Neutrophil (primary cell): Measurements from ENCODE around the gene EDAR.

ENCODE experiments used
- H3K27ac ChIP-seq: fragments of 200-600 bp; sonication (generic); 2 replicates; pipeline ENCODE4 v1.5.1; 2016; ENCODE audit warnings: mild to moderate bottlenecking, moderate library complexity
- H3K27me3 ChIP-seq: fragments of 200-600 bp; sonication (generic); 2 replicates; pipeline ENCODE4 v1.6.0; 2016; ENCODE audit warnings: mild to moderate bottlenecking
- H3K36me3 ChIP-seq: fragments of 200-600 bp; sonication (generic); 2 replicates; pipeline ENCODE4 v1.5.1; 2017
- H3K4me1 ChIP-seq, 2 experiments: fragments of 200-600 bp in 1 of 2; sonication (generic) in 1 of 2; 1 replicate in 1 of 2; 2 replicates in 1 of 2; pipeline versions ENCODE4 v1.5.1 to v1.6.1; 2013 to 2016; ENCODE audit warnings: low read depth in 1 of 2, low read length in 1 of 2, mild to moderate bottlenecking in 1 of 2, moderate library complexity in 1 of 2; ENCODE audit not compliant: control insufficient read depth in 1 of 2, insufficient read depth in 1 of 2
- H3K4me3 ChIP-seq, 2 experiments: fragments of 200-600 bp in 1 of 2; sonication (generic) in 1 of 2; 1 replicate in 1 of 2; 2 replicates in 1 of 2; pipeline ENCODE4 v1.5.1; 2013 to 2016; ENCODE audit warnings: low read depth in 1 of 2, low read length in 1 of 2, mild to moderate bottlenecking in 1 of 2, moderate library complexity in 1 of 2
- H3K9me3 ChIP-seq: fragments of 200-600 bp; sonication (generic); 2 replicates; pipeline ENCODE4 v1.5.1; 2016
- CTCF ChIP-seq: fragments of 200-600 bp; sonication (generic); IDR thresholded peaks from 2 replicates; pipeline ENCODE4 v1.5.1; 2016; ENCODE audit warnings: antibody characterized with exemption

EDAR gene

GRCh38 chr2:108959401-108959800 lies 29.6 kb downstream of the EDAR start:
- no peak overlapping the region for H3K27ac ChIP-seq
- no peaks in the 10 kb centered on the region for H3K27me3 ChIP-seq
- no peaks in the 10 kb centered on the region for H3K4me1 ChIP-seq
- H3K36me3 ChIP-seq, result no peaks in the 10 kb centered on the region
- no peaks in the 10 kb centered on the region for H3K9me3 ChIP-seq
- no peak overlapping the region for H3K4me3 ChIP-seq
- no peak for TF ChIP-seq CTCF

- no peak for TF ChIP-seq CTCF
- no peak overlapping the region for H3K27ac ChIP-seq
- no peak overlapping the region for H3K4me3 ChIP-seq
- H3K27me3 ChIP-seq, result no peaks in the 10 kb centered on the region
- H3K4me1 ChIP-seq, result no peaks in the 10 kb centered on the region
- no peaks in the 10 kb centered on the region for H3K36me3 ChIP-seq
- H3K9me3 ChIP-seq, result no peaks in the 10 kb centered on the region
Measured at GRCh38 chr2:108958632-108959341, 30.2 kb downstream of the EDAR start.

- Histone ChIP-seq H3K9me3 (no peaks in the 10 kb centered on the region), H3K4me3 (no peak overlapping the region), H3K36me3 (no peaks in the 10 kb centered on the region), H3K27me3 (no peaks in the 10 kb centered on the region), H3K4me1 (no peaks in the 10 kb centered on the region), H3K27ac (no peak overlapping the region)
- TF ChIP-seq CTCF, result no peak
Measured at GRCh38 chr2:108958002-108958401, 31.0 kb downstream of the EDAR start.

- Histone ChIP-seq H3K27me3 (no peaks in the 10 kb centered on the region), H3K9me3 (no peaks in the 10 kb centered on the region), H3K4me1 (no peaks in the 10 kb centered on the region), H3K27ac (no peak overlapping the region), H3K4me3 (no peak overlapping the region), H3K36me3 (no peaks in the 10 kb centered on the region)
- TF ChIP-seq CTCF, result no peak
Measured at GRCh38 chr2:108956375-108956774, 32.6 kb downstream of the EDAR start.

- TF ChIP-seq CTCF, result no peak
- H3K36me3 ChIP-seq, result no peaks in the 10 kb centered on the region
- H3K27me3 ChIP-seq, result no peaks in the 10 kb centered on the region
Measured at GRCh38 chr2:108950369-108951135, 38.5 kb downstream of the EDAR start.

More at GRCh38 chr2:108950369-108951135, 38.5 kb downstream of the EDAR start:
- Histone ChIP-seq H3K4me1 (no peaks in the 10 kb centered on the region), H3K27ac (no peak overlapping the region), H3K9me3 (peaks cover 4% of the 10 kb centered on the region), H3K4me3 (no peak overlapping the region)
